ENCODE measurements around the gene SLC40A1.
A peak's percentile ranks its signal among the peaks of the same experiment; 100 is the strongest.
"Not testable (repeated sequence)": the region's sequence is repeated elsewhere in the genome, so short reads cannot be mapped to it uniquely, and the experiment has no call there.

The SLC40A1 gene

DNA sequence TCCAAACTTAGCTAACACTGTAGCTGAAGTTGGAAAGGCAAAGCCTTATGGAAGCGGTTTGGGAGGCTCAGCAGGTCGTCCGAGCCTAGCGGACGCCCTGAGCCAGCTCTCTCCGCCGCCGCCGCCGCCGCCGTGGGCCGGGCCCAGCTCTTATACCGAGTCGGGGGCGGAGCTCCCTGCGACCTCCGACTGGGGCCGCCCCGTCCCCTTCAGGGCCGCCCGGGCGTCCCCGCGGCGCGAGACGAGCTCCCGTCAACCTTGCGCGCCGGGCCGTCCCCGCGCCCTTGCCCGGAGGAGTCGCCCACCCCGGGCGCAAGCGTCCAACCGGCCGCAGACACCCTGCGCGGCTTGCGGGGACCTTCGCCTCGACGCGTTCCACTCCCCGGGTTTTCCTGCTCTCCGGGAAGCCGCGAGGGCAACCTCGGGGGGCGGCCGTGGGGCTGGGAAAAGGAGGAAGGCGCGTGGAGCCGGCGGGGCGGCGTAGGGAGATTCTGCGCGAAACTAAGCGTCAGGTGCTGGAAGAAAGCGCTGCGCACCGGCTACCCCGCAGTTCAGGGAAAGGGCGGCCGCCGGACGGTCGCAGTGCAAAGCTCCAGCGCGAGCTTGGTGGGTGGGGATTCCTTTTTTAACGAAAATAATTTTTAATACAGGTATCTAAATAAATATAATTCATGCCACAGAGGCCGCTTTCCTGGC is at the start of gene SLC40A1:
Gene SLC40A1, minus strand, starts transcription at position 129 of the 696 bp plus-strand sequence. CDS start 326 bp downstream, outside the sequence.
- DNase-seq, result peak in 1 of 2 experiments; percentile 56

DNA sequence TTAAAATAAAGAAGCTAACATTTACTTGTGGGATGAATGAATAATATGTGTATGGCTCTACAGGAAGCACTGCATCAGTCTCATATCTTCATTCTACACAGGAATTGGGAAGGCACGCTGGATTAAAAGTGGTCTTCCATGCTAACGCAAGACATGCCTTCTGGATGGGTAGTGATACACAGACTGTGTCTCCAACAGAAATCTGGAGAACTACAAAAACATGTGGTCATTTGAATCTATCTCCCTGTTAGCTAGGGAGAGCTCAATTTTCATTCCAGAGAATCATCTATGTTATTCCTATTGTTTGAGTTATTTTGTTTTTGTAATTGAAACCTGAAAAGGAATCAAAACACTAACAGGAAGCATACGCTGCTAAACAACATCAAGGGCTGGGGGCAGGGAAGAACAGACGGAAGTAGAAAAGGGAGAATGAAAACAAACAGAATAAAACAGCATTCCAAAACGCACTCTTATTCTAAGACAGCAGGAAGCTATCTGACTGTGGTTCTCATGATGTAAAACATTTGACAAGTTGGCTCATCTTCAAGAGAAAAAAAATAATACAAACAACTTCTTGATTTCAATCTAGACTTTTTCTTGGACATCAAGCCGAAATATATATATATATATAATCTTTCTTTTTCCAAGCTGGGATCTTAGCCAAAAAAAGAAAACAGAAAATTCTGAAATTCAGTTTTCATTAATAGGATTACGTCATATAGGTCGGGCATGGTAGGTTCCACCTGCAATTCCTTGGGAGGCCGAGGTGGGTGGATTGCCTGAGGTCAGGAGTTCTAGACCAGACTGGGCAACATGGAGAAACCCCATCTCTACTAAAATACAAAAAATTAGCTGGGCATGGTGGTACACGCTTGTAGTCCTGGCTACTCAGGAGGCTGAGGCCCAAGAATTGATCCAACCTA is 49.2 kb upstream of the SLC40A1 start:
- no peak for DNase-seq

- no peak for DNase-seq
These were observed 48.4 kb upstream of the SLC40A1 start for GRCh38 chr2:189628817-189629530.

DNA sequence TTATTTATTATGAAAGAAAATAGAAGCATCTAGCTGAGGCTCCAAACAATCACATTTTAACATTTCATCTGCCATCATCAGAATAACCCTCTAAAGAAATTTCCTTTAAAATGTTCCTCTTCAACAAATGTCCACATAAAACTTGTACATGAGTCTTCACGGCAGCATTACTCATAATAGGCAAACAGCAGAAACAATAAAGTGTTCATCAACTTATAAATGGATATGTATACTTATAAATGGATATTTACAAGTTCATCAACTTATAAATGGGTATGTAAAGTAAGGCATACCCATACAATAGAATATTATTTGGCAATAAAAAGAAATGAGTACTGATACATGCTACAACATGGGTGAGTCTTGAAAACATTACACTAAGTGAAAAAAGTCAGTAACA is 47.2 kb upstream of the SLC40A1 start:
- no peak for DNase-seq

DNA sequence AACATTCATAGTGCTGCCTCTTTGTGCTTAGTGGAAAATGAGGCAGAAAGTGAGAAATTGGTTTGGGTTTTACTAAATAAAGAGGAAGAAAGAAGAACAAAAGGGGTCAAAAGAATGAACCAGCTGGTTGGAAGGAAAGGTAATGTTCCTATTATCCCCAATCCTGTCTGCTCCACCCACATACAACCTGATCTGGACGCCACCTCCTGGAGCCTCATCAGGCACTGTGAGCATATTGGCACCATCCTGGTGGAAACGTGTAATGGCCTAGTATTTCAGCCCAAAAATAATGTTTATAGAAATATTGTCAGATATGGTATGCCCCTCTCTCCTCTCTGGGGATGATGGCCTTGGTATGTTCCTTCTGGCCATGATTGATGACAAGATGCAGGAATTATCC is 45.0 kb upstream of the SLC40A1 start:
- DNase-seq, result no peak

- no peak for DNase-seq
These were observed 44.2 kb upstream of the SLC40A1 start for GRCh38 chr2:189624648-189625355.

DNA sequence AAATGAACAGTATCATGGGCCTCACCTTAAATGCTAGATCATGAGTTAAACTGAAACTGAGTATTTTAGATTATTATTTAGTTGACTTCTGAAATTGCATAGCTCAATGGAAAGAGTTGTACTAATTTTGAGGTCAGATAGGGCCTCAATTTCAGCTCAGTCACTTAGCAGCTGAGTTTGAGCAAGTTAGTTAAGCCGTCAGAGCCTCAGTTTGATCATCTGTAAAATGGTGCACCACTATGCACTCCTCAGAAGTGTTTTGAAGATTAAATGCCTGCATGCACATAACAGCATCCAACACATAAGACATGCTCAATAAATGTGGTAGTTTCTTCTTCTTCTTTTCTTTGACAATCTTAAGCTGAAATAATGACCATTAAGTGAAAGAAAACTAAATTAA is 42.5 kb upstream of the SLC40A1 start:
- no peak for DNase-seq

DNA sequence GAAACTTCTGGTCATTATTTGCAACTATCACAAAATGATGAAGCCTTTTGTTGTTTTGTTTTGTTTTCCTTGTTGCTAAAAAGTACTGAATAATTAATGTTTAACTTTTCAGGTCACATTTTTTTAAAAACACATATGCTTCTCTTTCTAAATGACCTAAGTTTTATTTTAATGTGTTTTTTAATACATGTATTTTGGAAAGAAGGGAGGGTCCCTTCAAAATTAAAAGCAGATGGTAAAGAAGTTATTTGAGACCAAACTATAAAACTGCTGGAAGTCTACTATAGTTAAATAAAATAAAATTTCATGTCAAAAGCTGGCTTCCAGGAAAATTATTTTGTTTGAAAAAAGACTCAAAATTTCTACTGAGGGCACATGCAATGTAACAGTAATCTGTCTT is 41.2 kb upstream of the SLC40A1 start:
- DNase-seq, result no peak

DNA sequence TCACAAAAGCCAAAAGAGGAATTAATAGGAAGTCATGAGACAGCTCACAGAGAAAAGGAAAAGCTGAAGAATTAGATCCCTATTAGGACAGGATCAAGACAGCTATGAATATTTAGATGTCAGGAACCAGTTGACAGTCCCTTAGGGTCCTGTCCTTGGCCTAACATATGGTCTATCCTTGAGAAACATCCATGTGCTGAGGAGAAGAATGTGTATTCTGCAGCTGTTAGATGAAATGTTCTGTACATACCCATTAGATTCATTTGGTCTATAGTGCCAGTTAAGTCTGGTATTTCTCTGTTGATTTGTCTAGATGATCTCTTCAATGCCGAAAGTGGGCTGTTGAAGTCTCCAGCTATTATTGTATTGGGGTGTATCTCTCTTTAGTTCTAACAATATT is 37.6 kb upstream of the SLC40A1 start:
- DNase-seq, result no peak

DNA sequence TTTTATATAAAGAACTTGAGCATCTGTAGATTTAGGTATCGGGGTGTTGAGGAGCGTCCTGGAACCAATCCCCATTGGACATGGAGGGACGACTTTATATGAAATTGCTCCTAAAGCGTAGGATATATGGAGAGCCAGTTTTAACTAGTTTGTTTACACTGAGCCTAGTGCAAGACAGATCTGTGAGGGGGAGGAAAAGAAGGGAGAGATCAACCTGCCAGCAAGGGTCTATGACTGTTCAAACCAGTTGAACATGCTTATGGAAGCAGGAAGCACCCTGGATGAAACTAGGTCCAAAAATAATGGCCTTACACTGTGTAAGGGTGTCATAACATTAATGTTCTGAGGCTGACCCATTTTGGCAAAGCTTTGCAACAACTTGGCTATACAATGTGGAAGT is 34.0 kb upstream of the SLC40A1 start:
- DNase-seq, result no peak

- DNase-seq, result no peak
These were observed 33.2 kb upstream of the SLC40A1 start for GRCh38 chr2:189613650-189614420.

- no peak for DNase-seq
These were observed 32.6 kb upstream of the SLC40A1 start for GRCh38 chr2:189613077-189613636.

- DNase-seq, result no peak
These were observed 30.1 kb upstream of the SLC40A1 start for GRCh38 chr2:189610700-189611099.

DNA sequence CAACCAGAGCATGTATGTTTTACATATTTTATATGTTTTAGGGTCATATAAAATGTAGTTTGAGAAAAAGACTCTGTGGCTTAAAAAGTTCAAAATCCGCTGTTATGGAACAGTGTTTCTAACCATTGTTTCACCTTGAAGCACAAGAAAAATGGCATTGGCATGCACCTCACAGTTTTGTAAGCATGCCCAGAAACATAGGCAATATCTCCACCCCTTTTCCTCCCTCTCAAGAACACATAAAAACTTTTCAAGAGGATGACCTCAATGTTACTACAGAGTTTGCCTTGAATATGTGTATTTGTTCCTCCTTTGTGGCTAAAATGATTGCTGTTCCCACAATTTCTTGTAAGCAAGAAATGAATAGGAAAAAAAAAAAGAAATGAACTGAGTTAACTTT is 29.3 kb upstream of the SLC40A1 start:
- DNase-seq, result no peak

GRCh38 chr2:189609423-189609816 is 28.8 kb upstream of the SLC40A1 start:
- DNase-seq, result no peak

GRCh38 chr2:189608795-189609422 is 28.3 kb upstream of the SLC40A1 start:
- no peak for DNase-seq

DNA sequence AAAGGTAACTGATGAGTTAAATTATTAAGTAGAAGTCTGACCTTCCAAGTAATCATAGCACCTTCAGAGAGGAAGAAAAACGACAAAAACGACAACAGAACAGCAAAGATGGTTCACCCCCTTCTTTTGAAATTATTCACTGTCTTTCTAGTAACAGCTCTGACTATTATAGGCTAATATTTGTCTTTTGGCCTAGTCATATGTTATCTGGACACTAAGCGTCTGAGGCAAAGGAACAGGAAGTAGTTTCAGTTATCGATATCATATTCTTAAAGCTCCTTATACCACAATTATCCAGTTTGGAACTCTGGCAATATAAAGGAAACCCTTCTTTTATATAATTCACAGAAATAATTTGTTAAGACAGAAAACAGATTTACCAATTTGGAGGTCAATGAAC is 27.6 kb upstream of the SLC40A1 start:
- no peak for DNase-seq

- DNase-seq, result no peak
These were observed 21.6 kb upstream of the SLC40A1 start for GRCh38 chr2:189602233-189602632.

GRCh38 chr2:189601652-189602051 is 21.1 kb upstream of the SLC40A1 start:
- DNase-seq, result not testable (repeated sequence)

- DNase-seq, result no peak
These were observed 20.5 kb upstream of the SLC40A1 start for GRCh38 chr2:189601043-189601442.

DNA sequence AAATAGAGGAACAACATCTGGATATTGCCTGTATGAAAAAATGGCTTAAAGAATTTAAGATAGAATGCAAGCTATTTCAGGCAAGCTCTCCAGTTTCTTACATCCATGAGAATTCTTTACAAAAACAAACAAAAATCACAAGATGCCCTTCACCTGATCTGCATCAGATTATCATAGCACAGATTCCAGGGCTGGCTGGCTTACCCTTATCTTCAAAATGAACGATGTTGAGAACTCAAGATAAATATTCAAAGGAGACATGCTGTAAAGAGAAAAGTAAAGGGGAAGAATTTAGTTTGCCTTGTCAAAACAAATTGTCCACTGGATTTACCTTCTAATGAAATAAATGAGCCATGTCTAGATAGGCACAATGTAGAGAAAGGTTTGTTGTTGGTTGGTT is 18.7 kb upstream of the SLC40A1 start:
- DNase-seq, result no peak

All from NCI-H446 (cell line).